ENCODE data around the gene PPDPF. TPM values are rescaled to one million over a fixed set of nuclear protein-coding genes. Genes with fewer than 3 reads are reported as not detected.

Gene PPDPF
- total and polyA plus RNA-seq, 8 donors: 155 to 662 (median 277) TPM

GRCh38 chr20:63487116-63487764, 33.3 kb upstream of the PPDPF start:
- intact Hi-C loops (cut with DNase I): no loop called here
- H3K4me3 ChIP-seq: no peak overlapping the region
- no peaks in the 10 kb centered on the region for H3K9me3 ChIP-seq
- ATAC-seq: no peak
- H3K36me3 ChIP-seq: no peaks in the 10 kb centered on the region
- H3K27ac ChIP-seq: no peak overlapping the region
- peaks cover 18 to 91% of the 10 kb centered on the region in 2 donors for H3K27me3 ChIP-seq
- DNase-seq: no peak
- TF ChIP-seq CTCF (IDR thresholded peaks at IDR 0.05): no peak
- peaks cover 4% of the 10 kb centered on the region in 2 donors for H3K4me1 ChIP-seq

- intact Hi-C loops (cut with DNase I): no loop called here
- ATAC-seq (no peak), DNase-seq (peak in 1 of 4 donors; percentile 62)
- Histone ChIP-seq H3K27me3 (peaks cover 18 to 85% of the 10 kb centered on the region in 2 donors), H3K4me1 (peaks cover 4% of the 10 kb centered on the region in 2 donors), H3K9me3 (no peaks in the 10 kb centered on the region), H3K4me3 (no peak overlapping the region), H3K36me3 (no peaks in the 10 kb centered on the region), H3K27ac (no peak overlapping the region)
- no peak for TF ChIP-seq CTCF (IDR thresholded peaks at IDR 0.05)
These were observed 32.8 kb upstream of the PPDPF start for GRCh38 chr20:63487781-63488241.

- Histone ChIP-seq H3K27ac (no peak overlapping the region), H3K36me3 (no peaks in the 10 kb centered on the region), H3K9me3 (no peaks in the 10 kb centered on the region), H3K4me3 (no peak overlapping the region), H3K27me3 (peaks cover 18 to 77% of the 10 kb centered on the region in 2 donors), H3K4me1 (peaks cover 0 to 4% of the 10 kb centered on the region in 2 donors)
- peak in 1 of 4 donors; percentile 75 for DNase-seq
- TF ChIP-seq CTCF (IDR thresholded peaks at IDR 0.05): no peak
- intact Hi-C loops (cut with DNase I): no loop called here
- no peak for ATAC-seq
These were observed 32.0 kb upstream of the PPDPF start for GRCh38 chr20:63488315-63489251.

GRCh38 chr20:63490416-63490815, 30.1 kb upstream of the PPDPF start:
- H3K4me1 ChIP-seq: peaks cover 0 to 4% of the 10 kb centered on the region in 2 donors
- intact Hi-C loops (cut with DNase I): no loop called here
- ATAC-seq: no peak

More at GRCh38 chr20:63490416-63490815, 30.1 kb upstream of the PPDPF start:
- no peak overlapping the region for H3K27ac ChIP-seq
- DNase-seq: peak in 1 of 4 donors; percentile 65
- H3K9me3 ChIP-seq: no peaks in the 10 kb centered on the region
- no peak for TF ChIP-seq CTCF (IDR thresholded peaks at IDR 0.05)
- no peak overlapping the region for H3K4me3 ChIP-seq
- H3K27me3 ChIP-seq: peaks cover 18 to 77% of the 10 kb centered on the region in 2 donors
- H3K36me3 ChIP-seq: no peaks in the 10 kb centered on the region
